Lung (tissue), 12 donors: ENCODE measurements around the gene COPS8. TPM values are rescaled to one million over a fixed set of nuclear protein-coding genes. Genes with fewer than 3 reads are reported as not detected.
A peak's percentile ranks its signal among the peaks of the same experiment; 100 is the strongest.

ENCODE experiments used
- ATAC-seq: fragments of 200-7000 bp; cut with Tn5 transposase; one replicate; pipeline ENCODE4 v1.9.1; 2020; ENCODE audit warnings: moderate number of reproducible peaks; ENCODE audit not compliant: insufficient read depth, low FRiP score
- DNase-seq, 3 donors: peaks; one replicate each; pipeline ENCODE4 v3.0.0-alpha.2; 2013 to 2017
- H3K27ac ChIP-seq, 2 donors: one replicate each; pipeline ENCODE4 v1.5.1; 2013; ENCODE audit warnings: mild to moderate bottlenecking in 2 of 2, moderate library complexity in 2 of 2, control low read depth in 1 of 2, inconsistent platforms in 1 of 2, low read depth in 1 of 2, low read length in 1 of 2
- H3K27me3 ChIP-seq, 3 donors: one replicate each; pipeline ENCODE4 v1.5.1; 2013; ENCODE audit warnings: low read length in 2 of 3; ENCODE audit not compliant: control insufficient read depth in 3 of 3, insufficient read depth in 3 of 3
- H3K36me3 ChIP-seq, 4 donors: one replicate each; pipeline ENCODE4 v1.5.1; 2013; ENCODE audit warnings: low read length in 4 of 4, mild to moderate bottlenecking in 1 of 4, moderate library complexity in 1 of 4; ENCODE audit not compliant: control insufficient read depth in 4 of 4, insufficient read depth in 4 of 4
- H3K4me1 ChIP-seq, 5 donors: one replicate each; pipeline ENCODE4 v1.5.1; 2013; ENCODE audit warnings: low read length in 5 of 5, mild to moderate bottlenecking in 2 of 5, moderate library complexity in 1 of 5; ENCODE audit not compliant: control insufficient read depth in 5 of 5, insufficient read depth in 5 of 5
- H3K4me3 ChIP-seq: one replicate; pipeline ENCODE4 v1.5.1; 2013; ENCODE audit warnings: mild to moderate bottlenecking, control low read depth, moderate library complexity
- H3K9ac ChIP-seq, 2 donors: one replicate each; pipeline ENCODE4 v1.5.1; 2013; ENCODE audit warnings: low read length in 2 of 2, control low read depth in 1 of 2; ENCODE audit not compliant: insufficient read depth in 1 of 2
- H3K9me3 ChIP-seq, 4 donors: one replicate each; pipeline ENCODE4 v1.5.1; 2013; ENCODE audit warnings: low read length in 3 of 4, mild to moderate bottlenecking in 1 of 4, moderate library complexity in 1 of 4; ENCODE audit not compliant: control insufficient read depth in 4 of 4, insufficient read depth in 3 of 4
- WGBS, 2 donors: extraction: QIAGEN DNeasy Blood & Tissue Kit; methylation state at CpG; one replicate each; pipeline ENCODE4 v1.1.7; 2013; 5-methylcytosine and 5-hydroxymethylcytosine counted together
- polyA plus RNA-seq, 2 donors: library from polyadenylated mRNA; stranded (reverse); fragments of 200-250 nt; gene quantifications; one replicate each; pipeline ENCODE4 v1.2.1, GENCODE V29; 2013
- total RNA-seq, 2 donors: library from RNA; depleted of rRNA in 1 of 2; stranded (reverse); fragments of >200 nt in 1 of 2; gene quantifications; one replicate each; pipeline ENCODE4 v1.2.1, GENCODE V29; 2014 to 2021
- TF ChIP-seq, protein P1 (sequence below): IDR thresholded peaks from 2 replicates; pipeline ENCODE4 v1.5.1; 2012; ENCODE audit warnings: mild to moderate bottlenecking; ENCODE audit errors: control extremely low read depth, extremely low read depth
- donor health status: control.
- donor health status: control.
- donor health status: Bipolar disorder and iron deficiency.
- donor health status: healthy.
- donor health status: DM: yes; HTN: yes; CAD: no.

COPS8 gene
- total and polyA plus RNA-seq, 4 donors: 24.7 to 70.5 (median 36.2) TPM

- 40 to 56% methylated on average over 3 of the region's 3 CpGs for WGBS, 2 donors
- Histone ChIP-seq H3K9ac (no peak overlapping the region), H3K4me3 (no peak overlapping the region), H3K27ac (no peak overlapping the region), H3K36me3 (no peaks in the 10 kb centered on the region), H3K9me3 (peaks cover 0 to 2% (median 0%) of the 10 kb centered on the region in 4 donors), H3K27me3 (no peaks in the 10 kb centered on the region), H3K4me1 (peaks cover 0 to 24% (median 1%) of the 10 kb centered on the region in 5 donors)
- TF ChIP-seq, protein P1, sequence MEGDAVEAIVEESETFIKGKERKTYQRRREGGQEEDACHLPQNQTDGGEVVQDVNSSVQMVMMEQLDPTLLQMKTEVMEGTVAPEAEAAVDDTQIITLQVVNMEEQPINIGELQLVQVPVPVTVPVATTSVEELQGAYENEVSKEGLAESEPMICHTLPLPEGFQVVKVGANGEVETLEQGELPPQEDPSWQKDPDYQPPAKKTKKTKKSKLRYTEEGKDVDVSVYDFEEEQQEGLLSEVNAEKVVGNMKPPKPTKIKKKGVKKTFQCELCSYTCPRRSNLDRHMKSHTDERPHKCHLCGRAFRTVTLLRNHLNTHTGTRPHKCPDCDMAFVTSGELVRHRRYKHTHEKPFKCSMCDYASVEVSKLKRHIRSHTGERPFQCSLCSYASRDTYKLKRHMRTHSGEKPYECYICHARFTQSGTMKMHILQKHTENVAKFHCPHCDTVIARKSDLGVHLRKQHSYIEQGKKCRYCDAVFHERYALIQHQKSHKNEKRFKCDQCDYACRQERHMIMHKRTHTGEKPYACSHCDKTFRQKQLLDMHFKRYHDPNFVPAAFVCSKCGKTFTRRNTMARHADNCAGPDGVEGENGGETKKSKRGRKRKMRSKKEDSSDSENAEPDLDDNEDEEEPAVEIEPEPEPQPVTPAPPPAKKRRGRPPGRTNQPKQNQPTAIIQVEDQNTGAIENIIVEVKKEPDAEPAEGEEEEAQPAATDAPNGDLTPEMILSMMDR: no peak
- ATAC-seq (no peak), DNase-seq (peak in 2 of 3 donors; percentile 80 to 87)
Measured at GRCh38 chr2:237068005-237068576, 17.6 kb upstream of the COPS8 start.

DNA sequence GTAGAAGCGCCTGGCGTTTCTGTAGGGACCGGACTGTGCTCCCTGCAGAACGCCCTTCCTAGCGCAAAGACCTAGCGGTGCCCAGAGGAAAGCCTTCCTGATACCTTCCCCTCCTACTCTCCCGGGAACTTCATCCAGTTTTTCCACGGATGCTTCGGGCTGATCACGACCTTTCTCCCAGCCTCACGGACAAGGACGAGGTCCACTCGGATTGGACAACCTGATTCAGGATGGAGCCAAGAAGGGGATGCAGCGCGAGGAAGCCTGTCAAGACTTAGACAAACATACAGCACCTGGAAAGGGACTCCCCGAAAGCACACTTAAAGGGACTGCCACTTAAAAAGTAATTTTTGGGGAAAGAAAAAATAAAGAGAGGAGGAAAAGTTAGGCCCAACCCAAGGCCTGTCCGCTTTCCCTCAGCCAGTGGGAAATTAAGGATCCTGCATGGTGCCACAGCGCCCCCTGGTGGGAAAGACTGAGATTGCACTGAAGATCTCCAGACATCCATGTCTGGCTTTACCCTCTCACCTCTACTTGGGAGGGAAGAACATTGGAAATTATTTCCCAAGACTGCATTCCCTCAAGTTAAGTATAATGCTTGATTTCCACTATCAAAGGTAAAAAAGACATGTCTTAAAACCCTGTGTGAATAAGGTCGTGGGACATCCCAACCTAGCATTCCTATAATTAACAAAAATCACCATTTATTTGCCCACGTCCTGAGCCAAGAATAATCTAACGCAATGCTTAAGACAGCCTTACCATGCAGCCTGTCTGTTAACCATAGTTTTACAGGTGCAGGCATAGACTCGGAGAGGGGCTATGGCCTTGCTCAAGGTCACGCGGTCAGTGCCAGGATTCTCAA is 13.4 kb upstream of the COPS8 start:
- Histone ChIP-seq H3K9me3 (peaks cover 0 to 2% (median 0%) of the 10 kb centered on the region in 4 donors), H3K9ac (no peak overlapping the region), H3K4me3 (no peak overlapping the region), H3K36me3 (no peaks in the 10 kb centered on the region), H3K4me1 (peaks cover 0 to 52% (median 16%) of the 10 kb centered on the region in 5 donors), H3K27ac (no peak overlapping the region), H3K27me3 (no peaks in the 10 kb centered on the region)
- ATAC-seq (no peak), DNase-seq (peak; percentile 78 to 82 (median 80))
- WGBS, 2 donors: 84 to 86% methylated on average over 24 of the region's 24 CpGs
- TF ChIP-seq, protein P1: peak; percentile 93

DNA sequence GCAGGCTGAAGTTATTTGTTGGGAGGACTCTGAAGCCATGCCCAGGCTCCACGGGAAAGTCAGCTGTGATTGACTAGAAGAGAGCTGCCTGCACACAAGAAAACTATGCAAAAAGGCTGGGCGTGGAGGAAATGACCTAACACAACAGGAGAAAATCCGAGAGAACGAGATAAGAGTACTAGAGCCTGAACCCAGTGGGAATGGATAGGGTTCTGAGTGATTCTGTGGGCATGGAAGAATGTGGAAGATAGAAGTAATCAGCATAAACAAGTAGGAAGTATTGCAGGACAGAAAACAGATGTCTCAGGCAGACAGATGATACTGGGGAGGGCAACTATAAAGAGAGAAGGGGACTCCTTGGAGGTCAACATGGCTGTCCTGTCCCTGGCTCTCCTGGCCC is 12.1 kb upstream of the COPS8 start:
- Histone ChIP-seq H3K36me3 (no peaks in the 10 kb centered on the region), H3K9ac (no peak overlapping the region), H3K27ac (peak overlapping the region in 1 of 2 donors; percentile 81), H3K27me3 (no peaks in the 10 kb centered on the region), H3K4me3 (no peak overlapping the region), H3K4me1 (peaks cover 0 to 40% (median 13%) of the 10 kb centered on the region in 5 donors), H3K9me3 (peaks cover 0 to 2% (median 0%) of the 10 kb centered on the region in 4 donors)
- ATAC-seq (no peak), DNase-seq (peak in 2 of 3 donors; percentile 43)
- TF ChIP-seq, protein P1: no peak
- WGBS, 2 donors: 41 to 58% methylated on average over 4 of the region's 4 CpGs
